GM18526 (cell line): ENCODE measurements around the gene EN2.

Source experiments
- POLR2A ChIP-seq: IDR thresholded peaks from 3 replicates; pipeline ENCODE4 v1.6.1; 2011; ENCODE audit not compliant: insufficient read length; ENCODE audit errors: extremely low read depth

EN2 gene

DNA sequence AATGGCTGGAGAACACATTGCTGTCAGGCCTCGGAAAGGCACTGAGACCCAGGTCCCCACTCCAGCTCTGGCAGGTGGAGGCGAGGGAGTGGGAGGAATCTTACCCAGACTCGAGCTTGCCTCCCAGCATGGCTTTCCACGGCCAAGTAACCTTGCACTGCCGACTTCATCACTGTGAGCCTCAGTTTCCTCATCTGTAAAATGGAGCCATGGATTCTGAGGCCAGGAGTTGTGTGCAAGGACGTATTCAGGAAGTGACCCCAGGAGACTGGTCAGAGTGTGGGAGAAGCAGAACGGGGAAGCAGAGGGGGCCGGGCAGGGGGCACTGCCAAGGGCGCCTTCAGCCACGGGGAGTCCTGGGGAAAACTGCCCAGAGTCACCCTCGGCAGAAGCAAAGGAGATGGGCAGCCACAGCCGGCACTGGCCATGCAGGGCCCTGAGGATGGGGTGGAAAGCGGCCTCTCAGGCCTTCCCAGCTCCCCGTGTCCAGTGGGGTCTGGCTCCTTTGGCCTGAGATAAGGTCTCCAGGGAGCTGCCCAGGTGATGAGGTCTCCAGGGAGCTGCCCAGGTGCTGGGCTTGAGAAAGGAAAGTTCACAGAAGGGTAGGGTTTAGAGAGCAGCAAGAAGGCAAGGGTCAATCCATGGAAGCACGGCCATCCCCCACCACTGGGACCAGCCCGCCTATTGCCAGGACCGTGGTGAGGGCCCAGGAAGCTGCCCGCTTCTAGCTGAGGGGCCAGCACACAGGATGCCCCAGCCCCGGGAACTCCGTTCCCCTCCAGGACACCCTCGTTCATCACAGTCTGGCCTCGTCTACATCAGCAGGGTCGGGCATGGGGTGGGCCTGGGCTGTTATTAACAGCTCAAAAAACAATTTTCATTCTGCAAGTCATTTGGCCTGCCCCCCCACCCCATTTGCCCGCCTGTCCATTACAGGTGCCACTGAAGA, 34.3 kb upstream of the EN2 start:
- no peak for TF ChIP-seq POLR2A

- TF ChIP-seq POLR2A, result no peak
These were observed 33.5 kb upstream of the EN2 start for GRCh38 chr7:155424301-155425010.

DNA sequence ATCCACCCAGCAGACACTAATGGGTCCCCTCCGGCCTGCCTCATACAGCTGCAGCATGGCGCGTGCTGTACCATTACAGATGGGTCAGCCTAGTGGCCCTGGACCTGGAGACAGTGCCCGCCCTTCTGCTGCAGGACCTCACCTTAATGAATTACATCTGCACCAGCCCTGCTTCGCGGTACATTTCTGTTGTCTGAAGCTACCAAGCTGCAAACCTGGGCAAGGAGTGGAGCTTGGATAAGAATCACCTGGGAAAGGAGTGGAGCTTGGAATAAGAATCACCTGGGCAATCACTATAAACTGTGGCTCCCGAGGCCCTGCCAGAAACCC, 33.0 kb upstream of the EN2 start:
- TF ChIP-seq POLR2A, result no peak

GRCh38 chr7:155425887-155426286, 32.0 kb upstream of the EN2 start:
- TF ChIP-seq POLR2A, result no peak

GRCh38 chr7:155426543-155427410, 31.2 kb upstream of the EN2 start:
- TF ChIP-seq POLR2A, result no peak

DNA sequence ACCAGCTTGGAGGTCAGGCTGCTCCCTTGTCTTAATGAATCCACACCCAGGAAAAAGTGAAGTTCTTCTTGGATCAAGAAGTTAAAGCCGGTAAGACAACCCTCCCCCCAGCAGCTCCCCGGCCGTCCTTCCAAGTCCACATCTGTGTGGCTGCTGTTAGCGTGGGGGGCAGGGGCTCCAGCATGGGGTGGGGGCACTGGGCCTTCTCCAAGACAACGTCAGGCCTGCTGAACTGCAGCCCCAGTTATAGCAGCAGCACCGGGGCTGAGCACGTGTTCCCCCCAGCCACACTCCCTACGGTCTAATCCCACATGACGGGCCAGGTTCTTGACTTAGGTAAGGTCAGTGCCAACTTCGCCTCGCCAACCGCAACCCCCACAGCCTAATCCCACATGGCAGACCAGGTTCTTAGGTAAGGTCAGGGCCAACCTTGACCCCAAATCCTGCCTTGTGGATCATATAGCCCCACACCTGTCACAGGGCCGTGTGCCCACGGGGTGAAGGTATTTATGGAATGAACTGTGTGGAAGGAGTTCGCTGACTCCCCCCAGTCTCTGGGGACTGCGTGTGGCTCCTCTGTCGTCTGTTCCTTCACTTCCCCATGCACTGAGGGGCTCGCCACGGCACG, 30.4 kb upstream of the EN2 start:
- TF ChIP-seq POLR2A, result no peak

- TF ChIP-seq POLR2A, result no peak
These were observed 29.6 kb upstream of the EN2 start for GRCh38 chr7:155428171-155428834.

GRCh38 chr7:155429651-155430050, 28.3 kb upstream of the EN2 start:
- TF ChIP-seq POLR2A, result no peak

- no peak for TF ChIP-seq POLR2A
These were observed 27.3 kb upstream of the EN2 start for GRCh38 chr7:155430606-155431005.

DNA sequence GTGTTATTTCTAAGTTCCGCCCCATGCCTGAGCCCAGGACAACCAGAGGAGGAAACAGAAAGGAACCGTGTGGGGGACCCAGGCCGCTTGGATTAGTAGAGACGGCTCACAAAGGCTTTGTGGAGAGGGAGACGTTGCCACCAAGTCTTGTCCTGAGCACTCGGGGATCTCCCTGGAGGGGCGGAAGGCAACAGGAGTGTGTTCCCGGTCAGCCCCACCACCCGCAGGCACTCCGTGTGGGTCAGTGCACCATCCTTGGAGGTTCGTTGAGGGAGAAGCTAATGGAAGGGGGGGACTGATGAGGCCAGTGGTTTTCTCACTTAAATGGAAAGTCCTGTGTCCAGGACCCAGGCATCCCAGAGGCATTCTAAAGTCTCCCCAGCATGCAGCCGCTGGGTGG, 26.7 kb upstream of the EN2 start:
- no peak for TF ChIP-seq POLR2A

- no peak for TF ChIP-seq POLR2A
These were observed 26.2 kb upstream of the EN2 start for GRCh38 chr7:155431711-155432110.

- no peak for TF ChIP-seq POLR2A
These were observed 22.8 kb upstream of the EN2 start for GRCh38 chr7:155435110-155435509.

DNA sequence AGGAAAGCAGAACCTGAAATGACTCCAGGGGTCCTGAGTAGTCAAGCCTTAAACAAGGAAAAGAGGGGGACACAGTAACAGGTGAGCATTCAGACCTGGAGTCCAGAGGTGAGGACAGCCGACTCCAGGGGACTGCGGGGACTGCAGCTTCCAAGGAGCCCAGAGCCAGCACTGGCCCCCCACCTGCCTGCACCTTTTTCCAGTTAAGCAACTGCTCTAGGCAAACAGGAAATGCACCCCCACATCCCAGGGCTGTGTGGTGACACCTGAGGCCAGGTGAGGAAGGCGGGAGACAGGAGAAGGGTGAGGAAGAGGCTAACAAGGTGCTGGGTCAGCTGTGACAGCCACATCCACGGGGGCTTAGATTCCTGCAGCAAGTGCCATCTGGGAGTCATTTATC, 20.1 kb upstream of the EN2 start:
- no peak for TF ChIP-seq POLR2A

GRCh38 chr7:155438777-155439176, 19.2 kb upstream of the EN2 start:
- TF ChIP-seq POLR2A, result no peak

- no peak for TF ChIP-seq POLR2A
These were observed 18.5 kb upstream of the EN2 start for GRCh38 chr7:155439311-155440017.
